Activated gamma-delta T cell treated with Interleukin-2 at 50 U/mL for 16 hours (primary cell): Measurements from ENCODE around the gene GTPBP4.

Experiments used
- DNase-seq: peaks from one replicate; pipeline ENCODE4 v3.0.0-alpha.2; 2020

Gene GTPBP4

DNA sequence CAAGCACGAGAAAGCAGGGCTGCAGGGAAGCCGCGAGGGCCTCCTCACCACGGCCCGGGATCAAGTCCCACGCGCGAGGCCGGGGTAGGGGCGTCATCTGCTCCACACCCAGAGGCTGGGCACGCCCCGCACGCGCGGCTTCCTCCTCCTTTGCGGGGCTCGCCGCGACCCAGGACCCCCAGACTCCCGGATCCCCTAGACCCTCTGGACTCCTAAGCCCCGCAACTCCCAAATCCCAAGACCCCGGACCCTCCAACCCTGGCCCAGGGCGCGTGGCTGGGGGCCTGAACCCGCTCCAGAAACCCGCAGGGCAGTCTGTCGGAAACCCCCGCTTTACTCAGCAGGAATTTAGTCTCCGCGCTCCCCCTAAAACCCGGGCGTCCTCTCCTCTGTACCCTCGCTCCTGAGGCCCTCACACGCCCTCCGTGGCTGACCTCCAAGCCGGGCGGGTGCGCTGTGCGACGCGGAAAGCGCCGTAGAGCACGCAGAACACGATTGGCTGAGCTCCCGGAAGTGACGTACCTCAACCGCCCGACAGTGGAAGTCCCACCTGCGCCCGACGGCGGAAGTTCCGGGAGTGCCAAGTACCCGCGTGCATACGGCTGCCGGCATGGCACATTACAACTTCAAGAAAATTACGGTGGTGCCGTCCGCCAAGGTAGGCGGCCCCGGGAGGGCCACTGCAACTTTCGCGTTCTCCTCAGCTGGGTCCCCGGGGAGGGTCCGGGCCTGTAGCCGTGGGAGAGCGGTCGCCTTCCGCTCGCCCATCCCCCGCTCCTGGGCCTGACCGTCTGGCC is at the start of gene GTPBP4:
GTPBP4 (plus strand) TSS at position 565 of the 797 bp plus-strand sequence; CDS start at position 611, 46 bp downstream.
- DNase-seq: peak; percentile 95

DNA sequence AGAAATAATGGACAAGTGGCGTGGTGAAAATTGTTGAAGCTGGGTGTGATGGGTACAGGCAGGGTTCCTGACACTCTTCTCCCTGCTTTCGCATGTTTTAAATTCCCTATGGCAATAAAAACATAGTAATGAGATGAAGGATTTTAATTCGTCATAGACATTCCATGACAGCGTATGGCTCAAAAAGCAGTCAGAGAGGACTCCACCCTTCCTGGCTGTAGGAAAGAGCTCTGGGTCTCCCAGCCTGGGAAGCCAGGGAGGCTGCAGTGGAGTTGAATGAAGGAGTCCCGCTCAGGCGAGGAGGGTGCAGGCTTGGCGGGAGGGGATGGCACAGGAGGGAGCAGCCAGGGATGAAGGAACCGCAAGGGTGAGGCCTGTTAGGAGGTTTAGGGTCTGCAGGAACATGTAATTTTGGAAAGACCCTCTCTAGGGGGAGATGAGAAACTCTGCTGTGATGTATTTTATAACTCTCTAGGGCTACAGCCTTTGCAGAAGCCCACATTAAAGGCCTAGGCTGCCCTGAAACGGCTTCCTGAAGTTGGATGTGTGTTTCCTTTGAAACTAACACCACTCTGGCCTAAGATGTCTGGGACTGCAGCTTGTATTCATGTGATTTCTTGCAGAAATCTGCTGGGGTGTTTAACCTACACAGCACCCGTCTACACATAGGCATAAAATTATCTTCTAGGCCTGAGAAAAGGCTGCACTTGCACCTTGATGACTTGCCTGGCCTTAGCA is 49.1 kb upstream of the GTPBP4 start:
- no peak for DNase-seq

DNA sequence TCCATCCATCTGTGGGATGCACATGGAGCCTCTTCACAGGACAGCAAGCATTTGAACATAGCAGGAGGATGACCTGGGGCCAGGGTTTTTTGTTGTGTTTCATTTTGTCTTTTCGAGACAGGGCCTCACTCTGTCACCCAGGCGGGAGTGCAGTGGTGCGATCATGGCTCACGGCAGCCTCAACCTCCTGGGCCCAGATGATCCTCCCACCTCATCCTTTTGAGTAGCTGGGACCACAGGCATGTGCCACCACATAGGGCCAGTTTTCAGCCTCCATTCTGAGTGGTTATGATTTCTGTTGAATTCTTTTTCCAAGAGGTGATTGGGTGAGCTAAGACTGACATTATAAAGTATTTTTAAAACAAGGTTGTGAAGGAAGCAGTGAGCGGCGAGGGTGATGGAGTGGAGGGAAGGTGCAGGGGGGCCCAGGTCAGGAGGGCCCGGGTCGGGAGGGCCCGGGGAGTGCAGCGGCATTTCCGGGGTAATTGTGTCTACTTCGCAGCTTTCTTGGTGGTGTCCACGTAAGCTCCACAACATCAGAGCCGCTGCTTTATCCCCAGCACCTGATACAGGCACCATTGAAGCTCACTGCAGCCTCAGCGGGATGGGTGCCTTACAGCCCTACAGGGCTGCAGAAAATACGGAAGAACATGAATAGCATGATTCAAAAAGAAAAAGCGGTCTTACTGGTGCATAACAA is 44.8 kb upstream of the GTPBP4 start:
- DNase-seq: no peak

DNA sequence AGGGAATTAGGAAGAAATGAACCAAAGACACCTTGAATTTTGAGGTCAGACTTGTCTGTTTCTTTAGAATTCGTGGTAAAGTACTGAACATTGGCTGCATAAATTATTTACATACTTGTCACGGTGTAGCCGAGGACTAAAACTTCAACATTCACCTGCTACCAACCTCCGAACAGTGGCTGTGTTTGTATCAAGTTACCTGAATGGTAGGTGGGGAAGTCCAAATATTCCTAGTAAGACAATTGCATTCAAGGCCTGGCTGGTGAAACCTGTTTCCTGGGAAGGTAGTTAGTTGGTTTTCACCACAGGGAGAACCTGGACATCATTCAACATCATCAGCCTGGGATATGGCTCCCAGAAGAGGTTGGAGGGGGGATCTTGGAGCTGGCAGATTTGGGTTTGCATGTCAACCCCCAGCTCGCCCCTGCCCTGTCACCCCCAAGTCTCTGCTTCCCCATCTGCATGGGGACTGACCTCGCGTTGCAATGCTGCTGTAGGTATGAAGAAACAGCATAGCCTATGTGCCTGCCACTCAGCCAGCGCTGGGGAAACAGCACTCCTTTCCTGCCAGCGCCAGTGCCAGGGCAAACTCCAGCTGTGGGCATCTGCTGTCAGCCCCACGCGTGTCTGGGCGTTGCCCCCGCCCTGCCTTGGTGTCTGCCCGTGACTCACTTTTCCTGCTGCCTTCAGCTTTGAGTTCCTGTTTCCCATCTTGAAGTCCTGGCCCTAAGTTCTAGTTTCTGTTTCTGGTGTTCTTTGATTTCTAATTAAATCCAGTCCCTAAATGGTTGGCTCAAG is 44.0 kb upstream of the GTPBP4 start:
- DNase-seq: no peak

GRCh38 chr10:945778-946177 is 42.5 kb upstream of the GTPBP4 start:
- no peak for DNase-seq

DNA sequence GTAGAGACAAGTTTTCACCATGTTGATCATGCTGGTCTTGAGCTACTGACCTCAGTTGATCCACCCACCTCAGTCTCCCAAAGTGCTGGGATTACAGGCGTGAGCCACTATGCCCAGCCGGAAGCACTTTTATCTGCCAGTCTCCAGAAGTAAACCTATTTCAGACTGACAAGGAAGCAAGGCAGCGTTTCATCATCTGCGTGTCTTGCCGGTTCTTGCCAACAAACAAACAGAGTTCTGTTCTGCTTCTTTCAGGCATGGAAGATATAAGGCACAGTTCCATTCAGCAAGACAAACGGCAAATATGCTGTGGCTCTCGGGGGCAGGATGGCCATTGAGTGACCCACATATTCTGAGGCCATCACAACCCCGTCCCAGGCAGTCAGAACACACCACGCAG is 41.2 kb upstream of the GTPBP4 start:
- no peak for DNase-seq

DNA sequence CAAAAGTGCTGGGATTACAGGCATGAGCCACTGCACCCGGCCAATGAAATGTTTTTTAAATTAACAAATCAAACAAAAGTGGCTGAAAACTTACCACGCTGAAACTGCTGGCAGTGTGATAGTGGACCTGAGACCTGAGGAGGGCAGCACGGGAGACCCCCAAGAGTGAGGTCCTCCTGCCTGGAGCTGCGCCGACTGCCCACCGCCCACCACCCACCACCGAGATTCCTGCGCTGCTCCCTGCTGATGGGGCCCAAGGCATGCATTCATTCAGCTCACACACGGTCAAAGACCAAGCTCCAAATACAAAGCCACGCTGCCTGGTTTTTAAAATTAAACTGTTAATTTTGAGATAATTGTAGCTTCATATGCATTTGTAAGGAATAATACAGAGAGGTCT is 40.4 kb upstream of the GTPBP4 start:
- DNase-seq: no peak

DNA sequence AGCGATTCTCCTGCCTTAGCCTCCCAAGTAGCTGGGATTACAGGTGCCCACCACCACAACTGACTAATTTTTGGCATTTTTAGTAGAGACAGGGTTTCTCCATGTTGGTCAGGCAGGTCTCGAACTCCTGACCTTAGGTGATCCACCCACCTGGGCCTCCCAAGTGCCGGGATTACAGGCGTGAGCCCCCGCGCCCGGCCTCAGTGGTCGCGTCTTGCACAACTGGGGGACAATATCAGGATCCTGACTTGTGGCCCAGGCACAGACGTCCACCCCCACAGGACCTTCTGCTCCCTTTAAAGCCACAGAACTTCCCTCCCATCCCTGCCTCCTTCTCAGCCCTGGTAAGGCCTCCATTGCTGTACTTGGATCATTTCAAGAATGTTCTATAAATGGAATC is 39.9 kb upstream of the GTPBP4 start:
- DNase-seq: no peak

DNA sequence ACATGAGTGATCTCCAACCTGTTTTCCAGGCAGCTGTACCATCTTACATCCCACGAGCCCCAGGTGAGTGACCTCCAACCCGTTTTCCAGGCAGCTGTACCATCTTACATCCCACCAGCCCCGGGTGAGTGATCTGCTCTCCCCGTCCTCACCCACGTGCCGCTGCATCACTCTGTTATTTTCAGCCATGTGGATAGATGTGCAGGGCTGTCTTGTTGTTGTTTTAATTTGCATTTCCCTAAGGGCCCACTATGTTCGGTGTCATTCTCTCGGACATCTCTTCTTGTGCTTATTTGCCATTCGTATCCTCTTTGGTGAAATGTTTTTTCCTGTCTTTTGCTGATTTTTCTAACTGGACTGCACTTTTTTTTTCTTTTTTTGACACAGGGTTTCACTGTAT is 38.8 kb upstream of the GTPBP4 start:
- DNase-seq: no peak

DNA sequence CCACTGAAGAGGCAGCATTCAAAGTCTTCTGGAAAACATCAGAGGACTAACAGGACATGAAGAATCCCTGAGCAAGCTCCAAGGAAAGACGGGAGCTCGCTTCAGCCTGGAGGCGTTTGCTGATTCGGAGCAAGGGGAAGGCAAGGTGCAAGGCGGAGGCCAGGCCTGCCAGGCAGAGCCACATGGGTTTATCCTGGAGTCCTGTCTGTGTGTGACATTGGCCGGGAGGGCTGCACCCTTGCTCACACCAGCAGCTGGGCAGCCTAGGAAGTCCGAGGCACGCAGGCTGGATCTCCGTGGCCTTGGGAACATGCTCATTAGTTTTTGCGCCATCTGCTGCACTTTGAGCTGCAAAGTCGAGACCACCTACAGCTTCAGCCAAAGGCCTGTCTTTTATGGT is 34.4 kb upstream of the GTPBP4 start:
- no peak for DNase-seq

DNA sequence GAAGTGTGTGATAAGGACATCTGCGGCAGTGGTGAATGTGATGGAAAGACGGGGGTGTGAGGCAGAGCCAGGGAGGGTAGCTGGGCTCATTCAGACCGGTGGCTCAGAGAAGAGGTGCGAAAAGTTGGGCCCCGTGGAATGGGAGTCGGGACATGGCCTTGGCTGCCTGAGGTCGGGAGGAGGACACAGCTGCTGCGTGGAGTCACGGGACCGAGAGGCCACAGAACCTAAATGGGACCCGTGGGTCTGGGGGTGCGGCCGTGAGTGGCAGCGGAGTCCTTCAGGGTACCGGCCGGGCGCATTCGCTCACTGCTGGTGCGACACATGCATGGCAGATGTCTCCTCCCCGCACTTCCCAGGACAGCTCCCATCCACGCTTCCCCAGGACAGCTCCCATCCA is 33.8 kb upstream of the GTPBP4 start:
- DNase-seq: no peak

DNA sequence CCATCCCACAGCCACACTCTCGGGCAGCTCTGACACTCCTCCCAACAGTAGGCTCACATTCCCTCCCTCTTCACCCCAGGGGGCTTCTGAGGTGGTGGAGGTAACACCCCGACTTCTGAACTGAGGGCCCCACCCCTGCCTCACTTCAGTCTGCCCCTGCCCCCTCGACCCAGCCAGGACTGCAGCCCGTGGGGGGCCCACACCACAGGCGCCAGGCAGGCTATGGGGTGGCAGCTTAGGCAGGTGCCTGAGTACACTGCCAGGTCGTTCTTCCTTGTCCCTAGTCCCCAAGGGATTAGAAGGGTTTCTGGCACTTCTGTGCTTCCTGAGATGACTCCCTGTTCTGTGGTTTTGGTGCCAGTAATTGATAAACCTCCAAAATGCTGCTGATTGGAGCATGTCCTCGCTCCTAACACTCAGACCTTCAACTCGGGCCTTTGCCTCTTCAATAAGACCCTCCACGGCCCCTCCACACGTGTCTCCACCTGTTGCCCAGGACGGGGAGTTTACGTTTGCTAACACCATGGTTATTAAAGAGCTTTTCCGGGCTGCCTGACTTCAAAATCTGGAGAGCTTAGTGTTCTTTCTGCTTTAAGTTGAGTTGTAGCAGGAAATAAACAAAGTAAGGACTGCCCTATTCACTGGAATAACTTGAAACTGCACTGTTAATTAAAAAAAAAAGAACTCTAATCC is 33.0 kb upstream of the GTPBP4 start:
- no peak for DNase-seq

GRCh38 chr10:955820-956217 is 32.4 kb upstream of the GTPBP4 start:
- DNase-seq: no peak

- no peak for DNase-seq
Observed at GRCh38 chr10:958106-958505, 30.1 kb upstream of the GTPBP4 start.

GRCh38 chr10:958856-959255 is 29.4 kb upstream of the GTPBP4 start:
- no peak for DNase-seq

DNA sequence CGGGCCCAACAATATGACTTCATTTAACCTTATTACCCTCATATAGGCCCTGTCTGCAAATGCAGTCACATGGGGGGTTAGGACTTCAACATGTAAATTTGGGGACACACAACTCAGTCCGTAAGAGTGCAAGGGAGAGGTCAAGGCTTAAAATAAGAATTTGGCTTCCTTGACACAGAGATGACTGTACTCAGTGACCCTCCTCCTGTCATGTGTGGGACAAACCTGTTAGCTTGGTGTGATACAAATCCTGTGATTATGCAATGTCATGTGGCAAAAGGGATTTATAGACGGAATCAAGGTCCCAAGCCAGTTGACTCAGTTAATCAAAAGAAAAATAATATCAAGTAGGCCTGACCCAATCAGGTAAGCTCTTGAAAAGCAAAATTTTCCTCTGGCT is 25.9 kb upstream of the GTPBP4 start:
- DNase-seq: no peak

- DNase-seq: no peak
Observed at GRCh38 chr10:963186-963585, 25.0 kb upstream of the GTPBP4 start.

DNA sequence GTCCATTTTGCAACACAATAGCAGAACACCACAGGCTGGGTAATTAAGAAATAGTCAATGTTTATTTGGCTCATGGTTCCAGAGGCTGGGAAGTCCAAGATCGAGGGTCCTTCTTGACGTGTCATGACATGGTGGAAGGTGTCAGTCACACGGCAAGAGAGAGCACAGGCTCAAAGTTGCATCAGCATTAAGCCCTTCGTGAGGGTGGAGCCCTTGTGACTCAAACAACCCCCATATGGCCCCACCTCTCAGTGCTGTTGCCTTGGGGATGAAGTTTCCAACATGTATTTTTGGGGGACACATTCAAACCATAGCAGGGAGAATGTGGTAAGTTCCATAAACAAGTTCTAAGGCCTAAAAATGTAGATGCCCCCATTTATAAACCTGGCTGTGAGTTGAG is 24.6 kb upstream of the GTPBP4 start:
- DNase-seq: no peak

GRCh38 chr10:964321-964987 is 23.8 kb upstream of the GTPBP4 start:
- DNase-seq: no peak

GRCh38 chr10:964988-965417 is 23.2 kb upstream of the GTPBP4 start:
- no peak for DNase-seq

DNA sequence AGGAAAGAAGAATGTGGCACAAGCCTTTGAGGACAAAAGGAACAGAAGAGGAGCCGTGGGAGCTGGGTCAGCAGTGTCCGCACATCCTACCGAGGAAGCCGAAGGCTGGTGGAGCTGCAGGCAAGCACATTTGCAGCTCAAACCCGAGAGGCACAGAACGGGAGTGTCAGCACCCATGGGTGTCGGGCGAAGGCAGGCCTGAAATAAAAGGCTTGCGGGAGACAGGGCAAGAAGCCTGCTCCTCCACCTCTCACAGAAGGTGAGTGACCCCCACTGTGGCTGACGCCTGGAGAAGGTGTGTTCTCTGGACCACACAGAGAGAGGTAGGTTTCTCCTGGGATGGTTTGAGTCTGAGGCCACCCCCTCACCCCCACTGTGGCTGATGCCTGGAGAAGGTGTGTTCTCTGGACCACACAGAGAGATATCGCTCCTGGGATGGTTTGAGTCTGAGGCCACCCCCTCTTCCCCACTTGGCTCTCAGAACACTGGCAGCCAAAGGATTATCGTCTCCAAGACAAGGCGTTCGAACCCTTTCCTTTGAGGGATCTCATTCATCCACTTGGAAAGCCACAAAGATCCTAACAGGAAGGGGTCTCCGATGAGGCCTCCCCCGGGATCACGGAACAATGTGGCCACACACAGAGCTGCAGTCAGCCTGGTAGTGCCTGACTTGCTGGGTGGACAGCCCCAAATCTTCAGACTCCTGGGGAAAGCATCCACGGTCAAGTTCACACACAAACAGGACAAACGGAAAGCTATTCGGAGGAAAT is 21.6 kb upstream of the GTPBP4 start:
- DNase-seq: no peak
